Measurements from ENCODE around the gene WDR37.

WDR37 gene

DNA sequence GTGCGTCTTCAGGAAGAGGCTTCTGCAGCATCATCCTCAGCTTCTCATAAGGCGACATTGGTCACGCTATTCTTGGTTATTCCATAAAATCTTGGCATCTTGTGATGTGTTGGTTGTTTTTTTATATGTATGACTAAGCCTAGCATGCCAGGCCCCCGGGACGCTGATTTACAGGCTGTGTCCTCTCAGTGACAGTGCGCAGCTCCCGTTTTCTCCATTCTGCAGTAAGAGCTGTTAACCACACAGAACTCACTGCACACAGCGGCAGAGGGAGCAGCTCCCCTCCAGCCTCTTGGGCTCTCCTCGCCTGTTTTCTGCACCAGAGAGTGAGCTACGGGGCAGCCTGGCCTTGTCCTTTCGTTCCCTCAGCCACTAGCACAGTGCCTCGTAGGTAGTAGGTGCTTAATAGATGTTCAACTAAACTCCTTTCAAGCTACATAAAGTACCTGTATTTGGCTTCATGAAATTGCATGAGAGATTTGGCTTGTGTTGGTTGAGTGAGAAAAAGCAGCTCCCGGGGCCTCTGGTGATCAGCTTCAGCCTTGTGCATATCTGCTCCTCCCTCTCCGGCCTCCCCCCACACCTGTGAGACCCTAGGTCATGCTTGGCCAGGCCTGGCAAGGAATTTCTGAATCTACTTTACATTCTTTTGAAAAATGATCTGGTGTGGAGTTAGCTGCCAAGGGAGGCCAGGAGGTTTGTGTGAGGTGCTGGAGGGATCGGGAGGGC, 116.2 kb downstream of the WDR37 start:
- no peak for DNase-seq

GRCh38 chr10:1173091-1173490, 116.9 kb downstream of the WDR37 start:
- DNase-seq = no peak

GRCh38 chr10:1174022-1174421, 117.8 kb downstream of the WDR37 start:
- DNase-seq = no peak

DNA sequence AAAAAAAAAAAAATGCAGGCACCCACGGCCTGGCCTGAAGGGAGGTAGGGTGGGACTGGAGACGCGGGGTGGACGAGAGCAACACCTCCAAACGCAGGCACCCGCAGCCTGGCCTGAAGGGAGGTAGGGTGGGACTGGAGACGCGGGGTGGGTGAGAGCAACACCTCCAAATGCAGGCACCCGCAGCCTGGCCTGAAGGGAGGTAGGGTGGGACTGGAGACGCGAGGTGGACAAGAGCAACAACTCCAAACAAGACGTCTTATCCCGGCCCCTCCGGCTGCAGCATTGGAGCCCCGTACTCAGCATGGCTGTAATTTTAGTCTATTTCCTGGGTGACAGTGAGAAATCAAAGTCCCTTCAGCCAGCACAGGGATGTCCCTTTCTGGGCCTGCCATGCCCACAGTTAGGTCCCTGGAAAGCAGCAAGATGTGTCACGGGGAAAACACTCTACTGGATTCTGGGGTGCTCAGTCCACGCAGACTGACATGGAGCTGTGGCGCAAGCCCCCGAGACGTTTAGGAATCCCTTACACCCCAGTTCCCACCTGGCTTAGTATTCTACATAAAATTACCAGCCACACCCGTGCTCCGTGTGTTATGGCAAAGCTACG, 119.9 kb downstream of the WDR37 start:
- DNase-seq = no peak

DNA sequence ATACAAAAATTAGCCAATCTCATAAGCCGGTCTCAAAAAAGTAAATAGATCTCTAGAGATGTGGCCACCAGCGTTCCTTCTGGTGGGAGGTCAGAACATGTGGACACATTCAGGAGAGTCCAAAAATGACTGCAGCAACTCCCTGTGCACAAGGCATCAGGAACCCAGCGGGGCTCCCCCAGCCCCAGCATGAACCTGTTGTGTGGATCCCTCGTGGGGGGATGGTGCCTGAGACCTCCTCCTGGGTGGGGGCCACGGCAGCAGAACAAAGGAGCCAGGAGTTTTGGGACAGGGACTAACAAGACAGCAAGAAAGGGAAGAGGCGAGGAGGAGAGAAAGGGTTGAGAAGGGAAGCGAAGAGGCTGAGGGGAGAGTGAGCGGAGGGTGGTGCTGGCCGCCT, 121.8 kb downstream of the WDR37 start:
- DNase-seq = no peak

DNA sequence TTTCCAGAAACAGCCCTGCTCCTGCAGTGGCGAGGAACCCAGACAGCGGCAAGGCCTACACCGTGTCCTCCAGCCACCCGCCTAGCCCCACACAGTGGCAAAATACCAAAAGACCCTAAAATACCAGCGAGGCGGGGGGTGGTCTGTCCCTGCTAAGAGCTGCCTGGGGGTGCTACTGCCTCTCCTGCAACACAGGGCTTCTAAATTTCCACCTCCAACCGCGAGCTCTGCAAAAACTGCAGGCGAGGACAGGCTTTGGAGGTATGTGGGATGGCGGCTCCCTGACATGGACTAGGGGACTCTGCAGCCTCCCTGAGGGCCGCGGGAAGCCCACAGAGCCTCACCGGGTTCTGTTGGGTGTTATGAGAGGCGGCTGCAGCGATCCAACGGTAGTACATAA, 122.3 kb downstream of the WDR37 start:
- DNase-seq = no peak

DNA sequence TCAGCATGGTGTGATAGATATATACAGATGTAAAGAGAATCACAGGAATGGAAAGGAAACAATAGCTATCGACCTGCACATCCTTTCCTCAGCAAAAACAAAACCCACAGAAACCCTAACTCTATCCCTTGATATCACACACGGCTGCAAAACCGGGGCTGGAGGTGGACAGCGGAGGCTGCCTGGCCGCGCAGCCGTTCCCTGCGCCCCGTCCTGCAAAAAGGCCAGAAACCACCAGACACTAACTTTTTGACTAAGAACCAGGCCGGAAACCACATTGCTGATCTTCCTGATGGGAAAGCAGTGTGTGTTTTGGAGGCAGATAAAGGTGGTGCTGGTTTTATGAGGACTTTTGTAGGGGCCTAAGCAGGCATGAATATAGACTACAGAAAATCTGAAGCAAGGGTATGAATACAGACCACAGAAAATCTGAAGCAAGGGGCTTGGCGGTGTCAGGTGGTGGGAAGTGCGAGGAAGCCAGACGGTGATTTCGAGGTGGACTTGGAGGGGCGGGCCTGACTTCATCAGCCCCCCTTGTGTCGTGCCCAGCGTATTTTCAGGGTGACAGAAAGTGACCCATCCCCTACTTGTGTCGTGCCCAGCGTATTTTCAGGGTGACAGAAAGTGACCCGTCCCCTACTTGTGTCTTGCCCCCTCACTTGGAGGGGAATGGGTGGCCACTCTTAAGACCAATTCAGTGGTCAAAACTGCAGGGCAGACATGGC, 123.3 kb downstream of the WDR37 start:
- no peak for DNase-seq

GRCh38 chr10:1180071-1180730, 124.0 kb downstream of the WDR37 start:
- no peak for DNase-seq

DNA sequence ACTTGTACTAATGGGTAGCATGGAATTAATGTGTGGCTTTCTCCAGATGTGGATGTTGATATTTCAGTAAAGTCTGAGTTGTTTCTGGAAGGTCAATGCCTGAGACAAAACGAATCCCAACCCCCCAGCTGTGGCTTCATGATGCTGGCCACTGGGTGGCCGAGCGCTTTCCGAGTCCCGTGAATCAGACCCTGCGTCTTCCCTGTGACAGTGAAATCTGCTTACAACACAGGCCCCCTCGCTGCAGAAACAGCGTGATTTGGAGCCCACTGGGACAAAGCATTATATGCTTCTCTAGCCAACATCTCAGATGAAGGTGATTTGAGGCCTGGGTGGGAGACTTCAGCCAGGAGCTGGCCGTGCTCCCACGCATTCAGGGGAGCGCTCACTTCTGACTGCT, 124.7 kb downstream of the WDR37 start:
- no peak for DNase-seq
